ENCODE data around the gene CMTM2. TPM values are rescaled to one million over a fixed set of nuclear protein-coding genes. Genes with fewer than 3 reads are reported as not detected.
"Not testable (repeated sequence)": the region's sequence is repeated elsewhere in the genome, so short reads cannot be mapped to it uniquely, and the experiment has no call there.

Gene CMTM2
- total and polyA plus RNA-seq, 11 donors: 0.52 TPM; not detected in 10

- Histone ChIP-seq H3K27ac (no peak overlapping the region), H3K36me3 (peaks cover 0 to 14% (median 6%) of the 10 kb centered on the region in 9 donors), H3K27me3 (no peaks in the 10 kb centered on the region), H3K4me1 (peaks cover 0 to 21% (median 11%) of the 10 kb centered on the region in 12 donors), H3K4me3 (no peak overlapping the region), H3K9me3 (no peaks in the 10 kb centered on the region)
- no peak for ATAC-seq
- WGBS, 4 donors: 86 to 94% (median 93%) methylated on average over 3 of the region's 3 CpGs
- intact Hi-C loops (cut with DNase I): no loop called here
- no peak for TF ChIP-seq CTCF (IDR thresholded peaks at IDR 0.05)
- no peak for TF ChIP-seq POLR2A (IDR thresholded peaks at IDR 0.05)
- no peak for DNase-seq
These were observed 44.5 kb downstream of the CMTM2 start for GRCh38 chr16:66623755-66624154.

- H3K4me1 ChIP-seq; H3K27me3 ChIP-seq; intact Hi-C loops (cut with DNase I); ATAC-seq; H3K9me3 ChIP-seq; H3K36me3 ChIP-seq; DNase-seq; H3K27ac ChIP-seq; H3K4me3 ChIP-seq: not testable (repeated sequence)
- WGBS, 4 donors: 89 to 94% (median 92%) methylated on average over 17 of the region's 17 CpGs
These were observed 48.5 kb downstream of the CMTM2 start for GRCh38 chr16:66627611-66628378.

- H3K27ac ChIP-seq: no peak overlapping the region
- no peaks in the 10 kb centered on the region for H3K27me3 ChIP-seq
- ATAC-seq: no peak
- intact Hi-C loops (cut with DNase I): no loop called here
- H3K9me3 ChIP-seq: no peaks in the 10 kb centered on the region
- no peaks in the 10 kb centered on the region for H3K36me3 ChIP-seq
- H3K4me1 ChIP-seq: no peaks in the 10 kb centered on the region
- TF ChIP-seq CTCF (IDR thresholded peaks at IDR 0.05) (no peak), POLR2A (IDR thresholded peaks at IDR 0.05) (no peak)
- no peak overlapping the region for H3K4me3 ChIP-seq
- peak in 1 of 5 donors; percentile 5 for DNase-seq
- WGBS, 4 donors: 92 to 97% (median 93%) methylated on average over 5 of the region's 5 CpGs
These were observed 50.6 kb downstream of the CMTM2 start for GRCh38 chr16:66629856-66630255.

DNA sequence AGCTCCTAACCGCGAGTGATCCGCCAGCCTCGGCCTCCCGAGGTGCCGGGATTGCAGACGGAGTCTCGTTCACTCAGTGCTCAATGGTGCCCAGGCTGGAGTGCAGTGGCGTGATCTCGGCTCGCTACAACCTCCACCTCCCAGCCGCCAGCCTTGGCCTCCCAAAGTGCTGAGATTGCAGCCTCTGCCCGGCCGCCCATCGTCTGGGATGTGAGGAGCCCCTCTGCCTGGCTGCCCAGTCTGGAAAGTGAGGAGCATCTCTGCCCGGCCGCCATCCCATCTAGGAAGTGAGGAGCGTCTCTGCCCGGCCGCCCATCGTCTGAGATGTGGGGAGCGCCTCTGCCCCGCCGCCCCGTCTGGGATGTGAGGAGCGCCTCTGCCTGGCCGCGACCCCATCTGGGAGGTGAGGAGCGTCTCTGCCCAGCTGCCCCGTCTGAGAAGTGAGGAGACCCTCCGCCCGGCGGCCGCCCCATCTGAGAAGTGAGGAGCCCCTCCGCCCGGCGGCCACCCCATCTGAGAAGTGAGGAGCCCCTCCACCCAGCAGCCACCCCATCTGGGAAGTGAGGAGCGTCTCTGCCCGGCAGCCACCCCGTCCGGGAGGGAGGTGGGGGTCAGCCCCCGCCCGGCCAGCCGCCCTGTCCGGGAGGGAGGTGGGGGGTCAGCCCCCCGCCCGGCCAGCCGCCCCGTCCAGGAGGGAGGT is 51.4 kb downstream of the CMTM2 start:
- H3K27me3 ChIP-seq; H3K9me3 ChIP-seq; ATAC-seq; H3K4me1 ChIP-seq; H3K36me3 ChIP-seq; H3K4me3 ChIP-seq; H3K27ac ChIP-seq; intact Hi-C loops (cut with DNase I): not testable (repeated sequence)
- peak in 1 of 5 donors; percentile 15 for DNase-seq
- 96 to 97% (median 96%) methylated on average over 8 to 36 of the region's 49 CpGs for WGBS, 4 donors

- H3K27ac ChIP-seq; H3K4me3 ChIP-seq; ATAC-seq; H3K4me1 ChIP-seq; H3K27me3 ChIP-seq; H3K9me3 ChIP-seq; intact Hi-C loops (cut with DNase I); H3K36me3 ChIP-seq; DNase-seq: not testable (repeated sequence)
- WGBS, 4 donors: 94 to 98% (median 96%) methylated on average over 3 to 4 of the region's 4 CpGs
These were observed 52.3 kb downstream of the CMTM2 start for GRCh38 chr16:66631558-66631957.

Measured in heart left ventricle (tissue), 16 donors.